Omental fat pad (tissue), 4 donors: Measurements from ENCODE around the gene SMARCAL1. TPM values are rescaled to one million over a fixed set of nuclear protein-coding genes. Genes with fewer than 3 reads are reported as not detected.
A peak's percentile ranks its signal among the peaks of the same experiment; 100 is the strongest.

Experiments
- ATAC-seq: fragments of 150-250 bp; one replicate; pipeline ENCODE4 v1.9.1; 2016; ENCODE audit warnings: mild to moderate bottlenecking, moderate library complexity; ENCODE audit not compliant: low FRiP score
- DNase-seq: peaks from one replicate; pipeline ENCODE4 v3.0.0-alpha.2; 2019; ENCODE audit warnings: low spot score
- total RNA-seq, 4 donors: library from RNA; depleted of rRNA; stranded (reverse); fragments of >200 nt; gene quantifications; one replicate each; pipeline ENCODE4 v1.1.0, GENCODE V29; 2016
- TF ChIP-seq, protein P1 (sequence below), 3 donors: fragments of 450-650 bp; IDR thresholded peaks; one replicate each; pipeline ENCODE4 v1.5.1; 2016 to 2017; ENCODE audit warnings: antibody characterized with exemption in 3 of 3, mild to moderate bottlenecking in 3 of 3, moderate library complexity in 2 of 3

The SMARCAL1 gene
- 10 to 100 TPM; 11.2 to 31.4 (median 14.5) TPM for total RNA-seq

DNA sequence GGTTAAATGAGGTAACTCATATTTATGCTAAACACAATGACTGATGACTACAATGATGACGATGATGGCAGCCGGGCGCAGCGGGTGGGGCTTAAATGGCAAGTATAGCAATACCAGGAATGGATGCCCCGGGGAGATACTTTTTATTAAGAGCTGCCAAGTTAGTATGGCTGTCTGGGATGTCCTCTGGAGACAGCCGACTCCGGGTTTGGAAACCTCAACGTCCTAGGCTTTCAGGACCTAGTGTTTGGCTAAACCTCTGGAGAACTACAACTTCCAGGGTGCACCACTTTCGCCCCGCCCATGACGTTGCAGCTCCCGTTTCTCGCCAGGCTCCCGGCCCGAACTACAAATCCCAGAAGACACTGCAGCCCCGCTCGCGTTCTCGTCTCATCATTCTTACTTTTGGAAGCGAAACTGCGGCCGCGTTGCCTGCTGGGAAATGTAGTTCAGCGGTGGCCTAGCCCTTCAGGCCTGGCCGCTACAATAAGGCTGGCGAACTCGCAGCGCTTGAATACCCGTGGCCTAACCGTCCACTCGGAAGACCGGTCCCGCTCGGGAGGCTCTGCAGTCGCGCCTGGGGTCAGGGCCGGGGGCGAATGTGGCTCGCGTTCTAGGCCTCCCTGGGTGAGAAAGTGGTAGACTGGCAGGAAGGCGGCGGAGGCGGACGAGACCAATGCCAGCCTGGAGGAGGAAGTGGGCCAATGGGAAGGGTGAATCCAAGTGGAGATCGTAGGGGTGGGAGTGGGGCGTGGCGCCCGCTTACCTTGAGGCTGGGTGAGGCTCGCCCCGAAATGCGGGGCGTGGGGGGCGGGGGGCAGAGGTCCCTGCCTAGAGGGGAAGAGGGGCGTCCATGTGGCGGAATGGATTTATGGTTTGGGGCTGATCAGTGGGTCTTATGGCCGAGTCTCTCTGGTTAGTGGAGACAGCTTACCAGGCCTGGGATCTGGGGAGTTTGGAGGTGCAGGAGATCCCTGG, at the start of gene SMARCAL1:
Gene SMARCAL1, plus strand, starts transcription at position 463 of the 978 bp plus-strand sequence. CDS start 2,221 bp downstream, outside the sequence.
- DNase-seq = peak; percentile 98
- ATAC-seq = peak; percentile 98
- TF ChIP-seq, protein P1, sequence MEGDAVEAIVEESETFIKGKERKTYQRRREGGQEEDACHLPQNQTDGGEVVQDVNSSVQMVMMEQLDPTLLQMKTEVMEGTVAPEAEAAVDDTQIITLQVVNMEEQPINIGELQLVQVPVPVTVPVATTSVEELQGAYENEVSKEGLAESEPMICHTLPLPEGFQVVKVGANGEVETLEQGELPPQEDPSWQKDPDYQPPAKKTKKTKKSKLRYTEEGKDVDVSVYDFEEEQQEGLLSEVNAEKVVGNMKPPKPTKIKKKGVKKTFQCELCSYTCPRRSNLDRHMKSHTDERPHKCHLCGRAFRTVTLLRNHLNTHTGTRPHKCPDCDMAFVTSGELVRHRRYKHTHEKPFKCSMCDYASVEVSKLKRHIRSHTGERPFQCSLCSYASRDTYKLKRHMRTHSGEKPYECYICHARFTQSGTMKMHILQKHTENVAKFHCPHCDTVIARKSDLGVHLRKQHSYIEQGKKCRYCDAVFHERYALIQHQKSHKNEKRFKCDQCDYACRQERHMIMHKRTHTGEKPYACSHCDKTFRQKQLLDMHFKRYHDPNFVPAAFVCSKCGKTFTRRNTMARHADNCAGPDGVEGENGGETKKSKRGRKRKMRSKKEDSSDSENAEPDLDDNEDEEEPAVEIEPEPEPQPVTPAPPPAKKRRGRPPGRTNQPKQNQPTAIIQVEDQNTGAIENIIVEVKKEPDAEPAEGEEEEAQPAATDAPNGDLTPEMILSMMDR (IDR thresholded peaks at IDR 0.05) = no peak

DNA sequence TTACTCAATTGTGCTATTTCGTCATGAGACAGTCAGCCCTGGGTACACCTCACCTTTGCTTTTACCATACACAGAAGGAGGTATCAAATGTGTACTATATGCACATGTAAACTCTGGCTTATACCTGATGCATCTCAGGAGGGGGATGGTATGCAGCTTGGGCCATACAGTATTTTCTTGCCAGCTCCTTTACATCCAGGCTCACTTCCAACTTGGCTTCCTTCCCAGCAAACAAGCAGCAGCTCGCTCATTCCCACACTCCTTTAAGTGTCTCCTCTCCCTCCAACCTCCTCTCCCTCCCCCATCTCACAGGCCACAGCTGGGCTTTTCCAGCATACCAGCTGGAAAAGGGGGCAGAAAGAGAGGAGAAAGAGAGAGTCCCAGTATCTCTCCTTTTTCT, 49.6 kb upstream of the SMARCAL1 start:
- TF ChIP-seq, protein P1 (IDR thresholded peaks at IDR 0.05) = no peak
- no peak for DNase-seq
- no peak for ATAC-seq

DNA sequence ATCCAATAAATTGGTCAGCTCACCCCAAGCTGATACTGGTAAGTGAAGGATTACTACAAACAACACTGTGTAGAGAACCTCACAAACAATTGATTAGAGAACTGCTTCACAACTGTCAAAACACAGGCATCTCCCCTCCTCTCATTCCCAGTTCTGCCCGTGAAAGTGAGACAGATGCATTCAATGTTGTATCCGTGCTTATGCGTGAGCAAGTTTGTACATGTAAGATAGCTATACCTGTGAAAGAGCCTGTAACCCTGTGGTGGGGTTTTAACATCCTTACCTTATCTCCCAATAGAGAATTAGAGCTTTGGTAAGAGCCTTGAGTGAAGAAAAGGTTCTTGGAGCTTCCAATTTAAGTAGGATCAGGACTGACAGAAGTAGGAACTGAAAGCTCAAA, 49.1 kb upstream of the SMARCAL1 start:
- DNase-seq = no peak
- TF ChIP-seq, protein P1 (IDR thresholded peaks at IDR 0.05) = no peak
- no peak for ATAC-seq

DNA sequence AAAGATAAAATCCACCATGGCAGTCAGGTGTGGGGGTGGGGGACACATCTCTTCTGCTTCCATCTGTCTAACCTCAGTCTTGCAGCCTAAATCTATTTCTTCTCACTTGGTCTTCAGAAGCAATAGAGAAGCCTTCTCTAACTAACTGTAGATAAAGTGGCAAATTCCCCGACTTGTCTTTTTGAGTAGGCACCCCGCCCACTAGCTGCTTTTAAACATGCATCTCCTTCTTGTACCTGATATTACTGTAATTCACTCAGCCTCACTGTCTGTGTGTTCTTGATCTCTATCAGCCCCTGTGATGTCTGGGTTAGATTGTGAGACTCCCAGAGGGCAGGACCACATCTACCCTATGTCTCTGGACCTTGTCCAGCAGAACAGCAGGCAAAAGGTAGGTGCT, 46.8 kb upstream of the SMARCAL1 start:
- ATAC-seq = no peak
- TF ChIP-seq, protein P1 (IDR thresholded peaks at IDR 0.05) = no peak
- DNase-seq = no peak

DNA sequence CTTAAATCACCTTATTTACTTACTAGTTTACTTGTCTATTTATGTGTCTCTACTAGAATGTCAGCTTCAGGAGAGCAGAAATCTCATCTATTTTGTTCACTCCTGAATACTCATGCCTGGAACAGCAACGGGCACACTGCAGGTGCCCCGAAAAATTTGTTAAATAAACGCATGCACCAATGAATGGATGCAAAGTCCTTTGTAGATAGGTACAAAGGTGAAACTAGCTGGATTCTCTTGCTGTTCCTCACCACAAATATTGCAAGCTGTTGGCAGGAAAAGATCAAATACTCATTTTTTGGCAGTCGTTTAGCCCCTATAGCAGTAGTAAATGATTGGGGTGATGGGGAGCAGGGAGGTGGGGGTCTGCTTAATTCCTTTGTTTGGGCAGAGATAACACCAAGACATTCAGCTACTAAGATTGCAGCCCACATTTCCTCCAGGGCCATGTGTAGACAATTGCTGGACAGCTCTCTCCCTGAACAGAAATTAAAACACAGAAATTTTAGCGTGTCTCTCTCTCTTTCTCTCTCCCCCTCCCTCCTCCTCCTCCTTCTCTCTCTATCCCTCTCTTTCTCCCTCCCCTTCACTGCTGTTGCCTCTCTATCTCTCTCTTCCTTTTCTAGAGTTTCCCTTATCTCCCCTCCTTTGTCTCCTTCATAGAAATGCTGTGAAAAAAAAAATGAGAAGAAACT, 45.4 kb upstream of the SMARCAL1 start:
- ATAC-seq = no peak
- TF ChIP-seq, protein P1 (IDR thresholded peaks at IDR 0.05) = no peak
- no peak for DNase-seq

DNA sequence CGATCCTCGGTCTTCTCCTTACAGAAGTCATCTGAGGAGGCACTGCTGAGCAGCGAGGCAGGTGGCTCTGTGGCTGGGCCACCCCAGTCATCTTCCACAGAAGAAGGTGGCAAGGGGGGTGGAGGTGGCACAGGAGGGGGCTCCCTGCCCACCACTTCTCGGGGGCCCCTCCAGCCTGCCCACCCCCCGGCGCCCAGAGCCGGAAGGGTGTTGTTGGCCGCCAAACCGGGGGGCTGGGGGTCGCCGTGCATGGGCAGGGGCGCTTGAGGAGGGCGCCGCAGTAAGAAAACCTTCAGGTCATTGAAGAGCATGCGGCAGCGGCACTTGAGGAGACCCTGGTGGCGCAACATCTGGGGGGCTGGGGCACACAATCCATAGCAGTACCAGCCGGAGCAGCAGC, 42.5 kb upstream of the SMARCAL1 start:
- TF ChIP-seq, protein P1 (IDR thresholded peaks at IDR 0.05) = no peak
- no peak for ATAC-seq

More for the DNA sequence above, 42.5 kb upstream of the SMARCAL1 start:
- no peak for DNase-seq
